T-helper 2 cell treated with Interferon-gamma antibody and Interleukin-4, amounts not matched to agents 5 μg/mL and 100 μg/mL, for 36 hours (primary cell): ENCODE data around the gene DAAM1.

Experiments
- DNase-seq: peaks from one replicate; pipeline ENCODE4 v3.0.0; 2021; ENCODE audit warnings: low spot score
- H3K27ac Mint-ChIP-seq: one replicate; pipeline ENCODE4 v1.8.0; 2021; ENCODE audit warnings: mild to moderate bottlenecking, mixed read lengths
- H3K27me3 Mint-ChIP-seq: one replicate; pipeline ENCODE4 v1.8.0; 2021; ENCODE audit warnings: low read depth, mixed read lengths
- H3K36me3 Mint-ChIP-seq: one replicate; pipeline ENCODE4 v1.8.0; 2021; ENCODE audit warnings: low read depth, mixed read lengths
- H3K4me1 Mint-ChIP-seq: one replicate; pipeline ENCODE4 v1.8.0; 2021; ENCODE audit warnings: low read depth, mixed read lengths
- H3K4me3 Mint-ChIP-seq: one replicate; pipeline ENCODE4 v1.8.0; 2022; ENCODE audit warnings: mild to moderate bottlenecking, moderate library complexity, mixed read lengths
- H3K9me3 Mint-ChIP-seq: one replicate; pipeline ENCODE4 v1.8.0; 2021; ENCODE audit warnings: mixed read lengths

The DAAM1 gene

DNA sequence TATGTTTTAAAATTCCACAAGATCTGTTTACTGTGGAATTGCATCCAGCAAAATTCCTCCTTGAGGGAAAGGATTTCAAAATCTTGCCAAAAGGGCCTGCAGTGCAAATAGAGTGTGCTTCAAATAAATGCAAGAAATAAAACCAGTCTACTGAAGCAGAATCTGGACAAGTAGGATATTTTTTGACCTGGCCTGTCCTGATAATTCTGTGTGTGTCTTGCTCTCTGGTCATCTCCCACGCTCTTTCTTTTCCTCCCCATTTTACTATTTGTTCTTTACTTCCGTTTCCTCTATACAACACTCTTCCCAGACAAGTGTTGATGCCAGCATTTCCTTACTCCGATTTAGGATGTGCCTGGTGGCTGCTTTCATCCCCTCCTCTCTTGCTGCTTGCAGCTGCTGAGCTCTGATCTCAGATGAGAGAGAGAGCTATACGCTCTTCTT, 160.8 kb downstream of the DAAM1 start:
- H3K4me1 Mint-ChIP-seq: no peaks in the 10 kb centered on the region
- H3K27ac Mint-ChIP-seq: no peak overlapping the region
- H3K27me3 Mint-ChIP-seq: no peaks in the 10 kb centered on the region
- H3K4me3 Mint-ChIP-seq: no peak overlapping the region
- H3K9me3 Mint-ChIP-seq: no peaks in the 10 kb centered on the region
- DNase-seq: no peak
- peaks cover 2% of the 10 kb centered on the region for H3K36me3 Mint-ChIP-seq

DNA sequence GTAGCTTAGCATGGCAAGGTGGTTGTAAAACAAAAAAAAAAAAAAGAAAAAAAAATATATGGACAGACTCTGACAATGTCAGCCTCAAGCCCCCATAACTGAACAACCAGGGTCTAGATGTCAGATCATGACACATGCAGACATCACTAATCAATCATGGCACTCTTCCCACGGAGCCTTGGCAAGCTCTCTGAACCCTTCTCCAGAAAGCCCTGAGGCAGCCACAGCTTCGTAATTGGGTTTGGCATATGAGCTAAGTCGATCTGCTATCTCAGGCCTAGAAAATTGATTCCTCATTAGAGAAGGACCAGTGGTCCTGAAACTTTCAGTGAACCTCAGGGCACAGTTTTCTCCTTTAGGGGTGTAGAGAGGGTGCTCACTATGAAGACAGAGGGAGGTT, 164.5 kb downstream of the DAAM1 start:
- Mint-ChIP-seq H3K27me3 (no peaks in the 10 kb centered on the region), H3K4me3 (no peak overlapping the region), H3K4me1 (no peaks in the 10 kb centered on the region), H3K36me3 (peaks cover 3% of the 10 kb centered on the region), H3K27ac (no peak overlapping the region), H3K9me3 (no peaks in the 10 kb centered on the region)
- no peak for DNase-seq

DNA sequence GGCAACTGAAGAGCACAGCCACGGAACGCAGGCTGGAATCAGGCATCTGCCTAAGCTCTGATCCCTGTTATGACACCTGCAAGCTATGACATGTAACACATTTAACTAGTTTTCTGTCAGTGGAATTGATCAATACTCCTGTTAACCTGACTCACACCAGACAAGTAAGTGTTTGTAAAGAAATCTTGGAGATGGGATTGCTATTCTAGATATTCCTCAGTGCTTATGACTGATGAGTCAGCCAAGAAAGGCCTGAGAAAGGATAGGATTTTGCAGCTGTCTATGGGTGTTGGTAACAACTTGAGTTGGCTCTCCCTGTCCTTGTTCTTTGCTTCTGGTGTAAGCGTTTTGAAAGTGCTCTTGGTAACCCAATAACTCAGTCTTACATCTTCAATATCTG, 166.2 kb downstream of the DAAM1 start:
- H3K36me3 Mint-ChIP-seq: peaks cover 1% of the 10 kb centered on the region
- no peaks in the 10 kb centered on the region for H3K27me3 Mint-ChIP-seq
- H3K4me1 Mint-ChIP-seq: no peaks in the 10 kb centered on the region
- H3K27ac Mint-ChIP-seq: no peak overlapping the region
- no peak for DNase-seq
- H3K9me3 Mint-ChIP-seq: no peaks in the 10 kb centered on the region
- no peak overlapping the region for H3K4me3 Mint-ChIP-seq

DNA sequence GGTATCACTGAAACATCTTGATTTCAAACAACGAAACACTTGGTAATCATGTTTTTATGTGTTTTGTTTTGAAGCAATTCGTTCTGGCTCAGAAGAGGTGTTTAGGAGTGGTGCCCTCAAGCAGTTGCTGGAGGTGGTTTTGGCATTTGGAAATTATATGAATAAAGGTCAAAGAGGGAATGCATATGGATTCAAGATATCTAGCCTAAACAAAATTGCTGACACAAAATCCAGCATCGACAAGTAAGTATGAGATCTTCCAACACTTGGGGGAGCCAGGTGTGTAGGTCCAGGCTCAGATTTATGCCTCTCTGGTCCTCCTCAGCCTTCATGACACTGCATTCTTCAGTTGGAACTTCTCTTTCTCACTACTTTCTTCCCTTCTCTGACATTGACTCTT, 166.6 kb downstream of the DAAM1 start:
- Mint-ChIP-seq H3K4me3 (no peak overlapping the region), H3K9me3 (no peaks in the 10 kb centered on the region), H3K27ac (no peak overlapping the region), H3K27me3 (no peaks in the 10 kb centered on the region), H3K36me3 (peaks cover 1% of the 10 kb centered on the region), H3K4me1 (no peaks in the 10 kb centered on the region)
- no peak for DNase-seq

DNA sequence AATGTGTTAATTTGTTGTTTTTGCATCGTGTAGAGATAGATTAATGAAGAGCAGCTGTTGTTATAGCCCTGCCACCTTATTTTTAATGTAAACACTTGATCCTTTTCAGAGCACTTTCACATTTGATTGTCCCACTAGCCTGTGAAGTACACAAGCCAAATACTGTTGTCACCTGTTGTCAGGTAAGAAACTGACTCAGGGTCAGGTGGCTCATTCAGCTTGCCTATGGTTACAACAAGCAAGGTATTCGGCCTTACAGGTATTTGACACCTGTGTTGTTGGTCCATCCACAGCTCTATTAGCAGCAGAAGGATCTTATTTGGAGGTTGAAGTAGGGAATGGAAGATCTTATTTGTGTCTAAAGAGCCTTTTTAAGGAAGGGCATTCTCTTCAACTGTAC, 167.8 kb downstream of the DAAM1 start:
- Mint-ChIP-seq H3K4me1 (no peaks in the 10 kb centered on the region), H3K27ac (no peak overlapping the region), H3K27me3 (no peaks in the 10 kb centered on the region), H3K4me3 (no peak overlapping the region), H3K36me3 (peaks cover 1% of the 10 kb centered on the region), H3K9me3 (no peaks in the 10 kb centered on the region)
- no peak for DNase-seq

DNA sequence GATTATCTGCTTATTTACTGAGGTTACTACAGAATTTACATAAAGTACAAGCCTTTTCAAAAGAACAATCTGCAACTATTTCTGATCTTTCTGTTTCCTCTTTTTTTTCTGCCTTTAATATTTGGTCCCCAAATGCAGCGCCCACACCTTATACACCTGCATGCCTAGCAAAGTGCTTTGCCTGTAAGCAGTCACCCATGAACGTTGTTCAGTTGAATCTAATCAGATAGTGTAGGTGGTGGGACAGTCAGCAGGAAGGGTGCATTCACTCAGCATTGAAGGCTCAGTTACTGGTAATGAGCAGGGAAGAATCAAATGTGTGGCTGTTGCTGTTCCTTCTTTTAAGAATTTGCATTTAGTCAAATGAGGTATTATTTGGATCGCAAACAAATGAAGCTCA, 168.3 kb downstream of the DAAM1 start:
- no peak for DNase-seq
- Mint-ChIP-seq H3K4me1 (no peaks in the 10 kb centered on the region), H3K9me3 (no peaks in the 10 kb centered on the region), H3K27me3 (no peaks in the 10 kb centered on the region), H3K27ac (no peak overlapping the region), H3K36me3 (peaks cover 1% of the 10 kb centered on the region), H3K4me3 (no peak overlapping the region)

DNA sequence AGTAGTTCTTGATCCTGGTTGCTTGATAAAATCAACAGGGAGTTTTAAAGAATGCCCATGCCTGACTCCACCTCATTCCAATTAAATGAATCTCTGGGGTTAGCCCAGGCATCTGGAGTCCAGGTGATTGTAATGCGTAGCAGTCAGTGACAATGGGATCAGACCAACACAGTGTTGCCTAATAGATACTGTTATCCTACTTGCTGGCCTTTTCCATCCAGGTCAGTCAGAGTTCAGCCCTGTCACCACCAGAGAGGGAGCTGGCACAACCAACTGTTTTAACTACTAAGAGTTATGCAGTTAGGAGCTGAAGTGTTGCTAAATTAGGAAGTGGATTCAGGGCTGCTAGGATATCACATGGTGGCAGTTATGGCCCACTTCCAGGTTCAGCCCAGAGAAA, 169.6 kb downstream of the DAAM1 start:
- H3K27me3 Mint-ChIP-seq: no peaks in the 10 kb centered on the region
- peaks cover 1% of the 10 kb centered on the region for H3K36me3 Mint-ChIP-seq
- no peak overlapping the region for H3K4me3 Mint-ChIP-seq
- no peak for DNase-seq
- no peaks in the 10 kb centered on the region for H3K9me3 Mint-ChIP-seq
- H3K4me1 Mint-ChIP-seq: no peaks in the 10 kb centered on the region
- H3K27ac Mint-ChIP-seq: no peak overlapping the region

DNA sequence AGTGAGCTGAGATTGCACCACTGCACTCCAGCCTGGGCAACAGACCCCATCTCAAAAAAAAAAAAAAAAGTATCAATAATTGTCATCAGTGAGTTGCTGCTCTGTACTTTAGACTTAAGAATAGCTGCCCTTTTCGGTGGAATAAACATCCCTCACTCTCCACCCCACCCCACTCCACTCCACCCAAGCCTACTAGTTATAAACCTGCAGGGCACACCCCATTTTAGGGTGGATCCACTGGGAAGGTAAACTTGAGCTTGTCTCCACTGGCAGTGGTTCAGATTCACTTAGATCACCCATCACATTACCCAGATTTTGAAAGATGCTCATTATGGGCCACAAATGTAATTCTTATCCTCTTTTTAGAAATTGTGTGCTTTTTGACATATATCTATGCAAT, 170.3 kb downstream of the DAAM1 start:
- Mint-ChIP-seq H3K27ac (no peak overlapping the region), H3K36me3 (peaks cover 1% of the 10 kb centered on the region), H3K4me1 (no peaks in the 10 kb centered on the region), H3K27me3 (no peaks in the 10 kb centered on the region), H3K4me3 (no peak overlapping the region), H3K9me3 (no peaks in the 10 kb centered on the region)
- DNase-seq: no peak

DNA sequence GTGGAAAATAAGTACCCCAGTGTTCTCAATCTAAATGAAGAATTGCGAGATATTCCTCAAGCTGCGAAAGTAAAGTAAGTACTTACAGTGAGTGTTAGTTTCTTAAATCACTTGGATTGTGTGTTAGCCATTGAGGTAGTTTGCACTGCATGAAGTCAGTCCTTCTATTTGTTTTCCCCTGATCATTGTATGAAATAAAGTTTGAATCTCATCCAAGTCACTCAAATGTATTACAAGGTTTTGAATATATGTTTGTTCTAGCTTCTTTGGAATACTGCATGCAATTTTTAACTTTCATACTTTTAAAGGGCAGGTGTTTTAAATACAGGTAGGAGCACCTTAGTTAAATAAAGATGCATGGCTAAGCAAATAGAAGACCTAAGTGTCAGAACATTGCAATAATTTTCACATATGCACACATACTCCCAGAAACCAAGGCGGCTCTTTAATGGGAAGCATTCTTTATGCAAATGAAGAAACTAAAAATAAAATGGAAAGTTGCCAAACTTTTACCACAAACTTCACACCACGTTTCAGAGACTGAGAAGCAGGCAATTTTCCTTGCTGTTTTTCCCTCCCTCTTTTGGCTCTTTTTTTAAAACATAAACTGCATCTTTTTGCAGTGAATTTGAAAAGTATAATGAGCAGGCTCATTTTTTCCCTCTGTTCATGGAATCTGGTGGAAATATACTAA, 171.1 kb downstream of the DAAM1 start:
- no peak for DNase-seq
- Mint-ChIP-seq H3K27me3 (no peaks in the 10 kb centered on the region), H3K4me1 (no peaks in the 10 kb centered on the region), H3K36me3 (peaks cover 4% of the 10 kb centered on the region), H3K4me3 (no peak overlapping the region), H3K9me3 (no peaks in the 10 kb centered on the region), H3K27ac (no peak overlapping the region)

DNA sequence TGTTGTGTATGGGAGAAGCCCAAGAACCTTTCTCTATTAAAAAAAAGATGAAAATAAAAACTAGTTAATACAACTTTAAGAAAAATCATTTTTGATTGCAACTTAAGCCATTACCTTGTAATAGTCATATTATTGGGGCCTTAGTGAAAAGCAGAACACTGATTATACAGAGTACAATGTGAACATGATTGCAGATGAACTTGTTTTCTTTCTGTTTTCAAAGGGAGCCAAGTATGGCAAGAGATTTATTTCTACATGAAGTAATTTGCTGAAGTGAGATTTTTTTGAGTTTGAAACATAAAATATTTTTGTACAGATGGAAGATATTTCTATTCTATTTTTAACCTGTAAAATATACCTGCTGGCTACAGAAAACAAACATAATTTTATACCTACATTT, 171.8 kb downstream of the DAAM1 start:
- Mint-ChIP-seq H3K4me3 (no peak overlapping the region), H3K27ac (no peak overlapping the region), H3K27me3 (no peaks in the 10 kb centered on the region), H3K9me3 (no peaks in the 10 kb centered on the region), H3K4me1 (no peaks in the 10 kb centered on the region), H3K36me3 (peaks cover 4% of the 10 kb centered on the region)
- no peak for DNase-seq

DNA sequence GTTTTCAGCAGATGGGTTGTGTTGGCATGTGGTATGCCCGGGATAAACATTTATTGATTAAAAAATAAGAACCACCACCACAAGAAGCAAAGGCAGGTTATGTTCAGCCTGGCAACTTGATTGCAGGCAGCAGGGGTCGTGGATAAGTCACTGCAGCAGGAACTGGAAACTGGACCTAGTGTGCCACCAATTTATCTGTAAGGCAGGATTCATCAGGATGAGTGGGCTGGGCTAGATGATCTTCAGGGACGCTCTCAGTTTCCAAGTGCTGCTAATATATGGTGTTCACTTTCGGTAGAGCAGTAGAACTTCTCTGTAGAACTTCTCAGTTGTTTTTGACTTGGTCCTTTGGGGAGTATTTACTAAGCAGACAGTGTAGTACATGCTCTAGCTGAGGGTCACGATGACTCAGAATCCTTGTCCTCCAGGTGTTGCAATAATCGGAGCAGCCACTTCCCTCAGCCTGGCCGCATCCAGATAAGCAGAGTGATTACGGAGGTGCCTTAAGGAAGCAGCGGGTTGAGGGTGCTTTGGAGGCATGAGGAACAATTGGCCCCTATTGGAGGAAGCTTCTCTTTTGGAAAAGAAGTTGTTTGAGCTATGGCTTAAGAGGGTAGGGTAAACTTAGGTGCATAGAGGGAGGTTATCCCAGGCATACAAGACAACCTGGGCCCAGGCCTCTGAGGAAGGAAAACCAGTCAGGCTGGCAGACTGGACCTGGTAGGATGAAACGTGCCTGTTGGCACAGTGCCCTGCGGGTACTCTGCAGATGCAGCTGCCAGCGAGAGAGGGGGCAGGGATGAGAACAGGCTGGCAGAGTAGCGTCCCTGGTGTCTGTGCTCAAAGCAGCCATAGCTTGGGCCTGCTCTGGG, 172.7 kb downstream of the DAAM1 start:
- Mint-ChIP-seq H3K27me3 (no peaks in the 10 kb centered on the region), H3K27ac (no peak overlapping the region), H3K9me3 (no peaks in the 10 kb centered on the region), H3K36me3 (peaks cover 4% of the 10 kb centered on the region), H3K4me1 (no peaks in the 10 kb centered on the region), H3K4me3 (no peak overlapping the region)
- DNase-seq: no peak

DNA sequence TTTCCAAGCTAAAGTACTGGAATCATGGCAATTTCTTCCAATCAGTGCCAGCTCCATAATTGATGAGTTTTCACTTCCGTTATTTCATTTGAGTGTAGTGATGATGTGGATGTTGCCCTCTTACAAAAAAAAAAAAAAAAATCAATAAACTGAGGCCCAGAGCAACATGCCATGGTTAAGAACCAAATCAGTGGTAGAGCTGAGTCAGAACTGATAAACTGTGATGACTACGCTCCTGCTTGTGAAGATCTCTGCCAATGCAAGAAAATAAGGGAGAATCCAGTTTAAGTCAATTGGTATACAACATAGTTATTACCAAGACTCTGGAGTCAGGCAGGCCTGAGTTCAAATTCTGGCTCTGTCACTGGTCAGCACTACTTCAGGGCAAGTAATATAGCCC, 174.0 kb downstream of the DAAM1 start:
- no peak for DNase-seq
- Mint-ChIP-seq H3K4me1 (no peaks in the 10 kb centered on the region), H3K9me3 (no peaks in the 10 kb centered on the region), H3K4me3 (no peak overlapping the region), H3K27ac (no peak overlapping the region), H3K27me3 (no peaks in the 10 kb centered on the region), H3K36me3 (peaks cover 4% of the 10 kb centered on the region)

DNA sequence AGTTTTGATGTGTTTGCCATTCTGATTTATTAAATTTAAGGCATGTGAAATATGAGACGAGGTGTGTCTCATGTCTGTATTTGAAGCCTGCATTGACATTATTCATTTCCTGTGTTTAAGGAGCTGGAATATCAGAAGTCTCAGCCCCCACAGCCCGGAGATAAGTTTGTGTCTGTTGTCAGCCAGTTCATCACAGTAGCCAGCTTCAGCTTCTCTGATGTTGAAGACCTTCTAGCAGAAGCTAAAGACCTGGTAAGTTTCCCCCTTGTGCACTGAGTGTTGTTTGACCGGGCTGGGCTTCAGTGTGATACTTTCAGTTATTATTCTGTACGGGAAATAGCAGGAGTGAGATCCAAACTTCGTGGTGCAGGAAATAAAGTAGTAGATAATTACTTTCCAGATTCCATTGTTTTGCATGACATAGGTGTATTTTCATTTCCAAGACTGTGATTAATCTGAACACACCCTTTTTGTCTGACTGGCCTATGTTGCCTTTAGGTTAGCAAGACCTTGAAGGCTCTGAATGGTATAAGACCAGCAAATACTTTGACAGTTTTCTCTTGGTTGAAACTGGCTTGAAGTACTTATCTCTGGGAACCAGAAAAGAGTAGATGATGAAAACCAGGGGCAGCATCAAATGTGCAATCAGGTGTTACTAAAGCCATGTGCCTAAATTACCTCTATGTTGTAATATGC, 175.2 kb downstream of the DAAM1 start:
- H3K27me3 Mint-ChIP-seq: no peaks in the 10 kb centered on the region
- no peaks in the 10 kb centered on the region for H3K4me1 Mint-ChIP-seq
- H3K4me3 Mint-ChIP-seq: no peak overlapping the region
- H3K36me3 Mint-ChIP-seq: peaks cover 4% of the 10 kb centered on the region
- no peaks in the 10 kb centered on the region for H3K9me3 Mint-ChIP-seq
- H3K27ac Mint-ChIP-seq: no peak overlapping the region
- no peak for DNase-seq

DNA sequence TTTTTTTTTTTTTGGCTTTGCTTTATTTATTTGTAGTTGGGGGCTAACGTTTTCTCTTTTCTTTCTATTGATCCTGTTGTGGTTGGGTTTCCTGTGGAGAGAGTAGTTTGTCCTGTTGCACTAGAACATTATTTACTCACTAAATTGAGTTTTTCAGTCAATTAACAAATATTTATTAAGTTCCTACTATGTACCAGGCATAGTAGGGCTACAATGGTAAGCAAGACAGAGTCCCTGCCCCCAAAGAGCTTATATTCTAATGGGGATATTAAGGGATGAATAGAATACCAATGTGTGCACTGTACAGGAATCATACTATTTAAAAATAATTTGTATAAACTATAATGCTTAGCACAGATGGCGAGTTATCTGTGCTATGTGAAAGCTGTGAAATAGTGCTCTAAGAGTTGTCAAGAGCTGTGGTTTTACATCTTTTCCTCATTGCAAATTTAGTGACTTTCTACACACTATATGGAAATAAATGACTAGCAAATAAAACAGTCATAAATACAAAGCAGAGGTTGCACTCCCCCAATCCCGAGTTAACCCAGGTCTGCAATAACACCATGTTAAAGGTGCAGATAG, 181.8 kb downstream of the DAAM1 start:
- Mint-ChIP-seq H3K9me3 (no peaks in the 10 kb centered on the region), H3K4me1 (no peaks in the 10 kb centered on the region), H3K36me3 (peaks cover 3% of the 10 kb centered on the region), H3K4me3 (no peak overlapping the region), H3K27ac (no peak overlapping the region), H3K27me3 (no peaks in the 10 kb centered on the region)
- DNase-seq: no peak
